Measurements from ENCODE around the gene COX10. TPM values are rescaled to one million over a fixed set of nuclear protein-coding genes. Genes with fewer than 3 reads are reported as not detected.
"Not testable (repeated sequence)": the region's sequence is repeated elsewhere in the genome, so short reads cannot be mapped to it uniquely, and the experiment has no call there.

The COX10 gene
- total and polyA plus RNA-seq, 2 experiments from 2014 or later, result 21.7 to 26.6 TPM

- H3K9me3 ChIP-seq (ENCODE audit: low read depth), result no peaks in the 10 kb centered on the region
- TF ChIP-seq CTCF (IDR thresholded peaks at IDR 0.05; ENCODE audit: low read depth, low read length), result no peak
- no peaks in the 10 kb centered on the region for H3K36me3 ChIP-seq
- no peaks in the 10 kb centered on the region for H3K4me1 ChIP-seq (ENCODE audit: low read depth)
- no peak overlapping the region for H3K27ac ChIP-seq
- no peak overlapping the region for H3K4me3 ChIP-seq
- H3K27me3 ChIP-seq, result no peaks in the 10 kb centered on the region
- no peak for DNase-seq (ENCODE audit: low read depth in 1 of 2, low spot score in 1 of 2)
Measured at GRCh38 chr17:14225254-14225980, 156.1 kb downstream of the COX10 start.

DNA sequence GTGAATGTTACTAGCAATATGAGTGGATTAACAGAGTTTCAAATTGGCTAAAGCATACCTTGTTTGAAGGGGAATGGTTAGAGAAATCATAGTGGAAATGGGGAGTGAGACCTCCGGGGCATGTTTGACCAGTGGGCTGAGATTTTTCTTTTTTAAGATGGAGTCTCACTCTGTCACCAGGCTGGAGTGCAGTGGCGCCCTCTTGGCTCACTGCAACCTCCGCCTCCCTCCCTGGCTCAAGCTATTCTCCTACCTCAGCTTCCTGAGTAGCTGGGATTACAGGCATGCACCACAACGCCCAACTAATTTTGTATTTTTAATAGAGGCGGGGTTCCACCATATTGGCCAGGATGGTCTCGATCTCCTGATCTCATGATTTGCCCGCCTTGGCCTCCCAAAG, 157.7 kb downstream of the COX10 start:
- Histone ChIP-seq H3K4me1 (ENCODE audit: low read depth) (no peaks in the 10 kb centered on the region), H3K27ac (no peak overlapping the region)
- no peak for DNase-seq (ENCODE audit: low read depth in 1 of 2, low spot score in 1 of 2)

GRCh38 chr17:14228903-14229302, 159.6 kb downstream of the COX10 start:
- Histone ChIP-seq H3K4me3 (no peak overlapping the region), H3K27ac (no peak overlapping the region), H3K4me1 (ENCODE audit: low read depth) (no peaks in the 10 kb centered on the region), H3K9me3 (ENCODE audit: low read depth) (no peaks in the 10 kb centered on the region), H3K27me3 (no peaks in the 10 kb centered on the region), H3K36me3 (no peaks in the 10 kb centered on the region)
- DNase-seq (ENCODE audit: low read depth in 1 of 2, low spot score in 1 of 2), result no peak
- TF ChIP-seq CTCF (IDR thresholded peaks at IDR 0.05; ENCODE audit: low read depth, low read length), result no peak

More for the DNA sequence above, 157.7 kb downstream of the COX10 start:
- no peak for TF ChIP-seq CTCF (IDR thresholded peaks at IDR 0.05; ENCODE audit: low read depth, low read length)
- H3K4me3 ChIP-seq, result no peak overlapping the region
- H3K9me3 ChIP-seq (ENCODE audit: low read depth), result no peaks in the 10 kb centered on the region
- H3K36me3 ChIP-seq, result no peaks in the 10 kb centered on the region
- H3K27me3 ChIP-seq, result no peaks in the 10 kb centered on the region

- H3K36me3 ChIP-seq; H3K27me3 ChIP-seq; DNase-seq (ENCODE audit: low read depth in 1 of 2, low spot score in 1 of 2); H3K4me3 ChIP-seq; H3K9me3 ChIP-seq (ENCODE audit: low read depth); H3K4me1 ChIP-seq (ENCODE audit: low read depth); H3K27ac ChIP-seq: not testable (repeated sequence)
Measured at GRCh38 chr17:14231187-14231586, 161.9 kb downstream of the COX10 start.

GRCh38 chr17:14235047-14235446, 165.7 kb downstream of the COX10 start:
- not testable (repeated sequence) for H3K4me1 ChIP-seq (ENCODE audit: low read depth); H3K9me3 ChIP-seq (ENCODE audit: low read depth); H3K27ac ChIP-seq; H3K27me3 ChIP-seq; H3K4me3 ChIP-seq; H3K36me3 ChIP-seq; DNase-seq (ENCODE audit: low read depth in 1 of 2, low spot score in 1 of 2)

DNA sequence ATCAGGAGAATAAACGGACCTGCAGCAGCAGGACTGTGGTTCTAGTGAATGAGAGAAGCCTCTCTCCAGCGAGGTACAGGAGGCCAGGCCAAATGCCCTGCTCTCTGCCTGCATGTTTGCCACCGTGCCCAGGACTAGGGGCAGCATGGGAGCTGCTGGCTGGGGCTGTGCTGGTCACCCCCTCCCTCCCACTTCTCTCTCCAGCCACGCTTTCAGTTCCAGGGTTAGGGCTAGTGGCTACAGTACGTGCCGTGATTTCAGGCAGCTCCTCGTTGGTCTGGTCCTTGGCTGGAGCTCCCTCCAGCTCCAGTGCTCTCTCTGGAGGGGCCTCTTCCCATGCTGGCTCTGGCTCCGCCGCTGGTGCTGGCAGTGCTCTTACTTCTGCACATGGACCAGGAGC, 166.7 kb downstream of the COX10 start:
- H3K9me3 ChIP-seq (ENCODE audit: low read depth); H3K4me3 ChIP-seq; H3K36me3 ChIP-seq; DNase-seq (ENCODE audit: low read depth in 1 of 2, low spot score in 1 of 2); H3K27me3 ChIP-seq; H3K27ac ChIP-seq; H3K4me1 ChIP-seq (ENCODE audit: low read depth): not testable (repeated sequence)

GRCh38 chr17:14236762-14237161, 167.5 kb downstream of the COX10 start, which contains the start of gene CDRT15:
TSS of gene CDRT15 (minus strand) at chr17:14236862. CDS start at chr17:14236833, 29 bp downstream.
- not testable (repeated sequence) for H3K36me3 ChIP-seq; H3K27ac ChIP-seq; H3K9me3 ChIP-seq (ENCODE audit: low read depth); H3K27me3 ChIP-seq; DNase-seq (ENCODE audit: low read depth in 1 of 2, low spot score in 1 of 2); H3K4me1 ChIP-seq (ENCODE audit: low read depth); H3K4me3 ChIP-seq

GRCh38 chr17:14239271-14239670, 170.0 kb downstream of the COX10 start:
- not testable (repeated sequence) for H3K4me1 ChIP-seq (ENCODE audit: low read depth); DNase-seq (ENCODE audit: low read depth in 1 of 2, low spot score in 1 of 2); H3K27me3 ChIP-seq; H3K9me3 ChIP-seq (ENCODE audit: low read depth); H3K36me3 ChIP-seq; H3K27ac ChIP-seq; H3K4me3 ChIP-seq

Data from cardiac muscle cell (in vitro differentiated cells and primary cell).